ENCODE data around the gene SCAI. TPM values are rescaled to one million over a fixed set of nuclear protein-coding genes. Genes with fewer than 3 reads are reported as not detected.

The SCAI gene
- total RNA-seq, 1 experiment from 2014 or later: 15.5 TPM

GRCh38 chr9:125133403-125134329, 9.7 kb downstream of the SCAI start:
- no peak overlapping the region for H3K56ac ChIP-seq (ENCODE audit: insufficient read length, low read depth, low read length)
- no peak overlapping the region for H2BK120ac ChIP-seq (ENCODE audit: low read depth, low read length, poor library complexity, severe bottlenecking)
- H2BK12ac ChIP-seq (ENCODE audit: insufficient read length, low read depth, low read length): no peak overlapping the region
- no peak overlapping the region for H3K14ac ChIP-seq (ENCODE audit: insufficient read depth, low read length)
- H3K4me2 ChIP-seq (ENCODE audit: insufficient read depth, insufficient read length, low read length): no peak overlapping the region
- H3K23me2 ChIP-seq (ENCODE audit: insufficient read length, low read depth, low read length, poor library complexity, severe bottlenecking): no peaks in the 10 kb centered on the region
- no peak overlapping the region for H2AFZ ChIP-seq (ENCODE audit: low read length)
- no peak overlapping the region for H4K5ac ChIP-seq (ENCODE audit: insufficient read length, low read depth, low read length)
- DNase-seq: no peak
- H2BK5ac ChIP-seq (ENCODE audit: insufficient read length, low read length): no peak overlapping the region
- H3K4me1 Mint-ChIP-seq: no peaks in the 10 kb centered on the region
- H3K9me3 Mint-ChIP-seq: no peaks in the 10 kb centered on the region
- no peaks in the 10 kb centered on the region for H3K4me1 ChIP-seq (ENCODE audit: insufficient read depth, low read length)
- WGBS (ENCODE audit: extremely low coverage, insufficient read length, low lambda C conversion rate): no CpG with 5 or more reads among the region's 1 CpG
- peaks cover 0 to 3% (median 2%) of the 10 kb centered on the region in 3 experiments; a peak in 2 of 7 replicates for H3K36me3 Mint-ChIP-seq (ENCODE audit: insufficient read depth in 1 of 3, low read depth in 3 of 3)
- no peak overlapping the region for H2BK15ac ChIP-seq (ENCODE audit: low read depth, low read length)
- H4K91ac ChIP-seq (ENCODE audit: insufficient read length, low read depth, low read length): no peak overlapping the region
- no peak overlapping the region for H3K18ac ChIP-seq (ENCODE audit: insufficient read length, low read depth, low read length)
- no peaks in the 10 kb centered on the region for H3K27me3 ChIP-seq (ENCODE audit: insufficient read depth, low read length)
- no peak overlapping the region for H3K9ac ChIP-seq (ENCODE audit: extremely low read depth, insufficient read length, low read length)
- no peaks in the 10 kb centered on the region for H3K9me3 ChIP-seq (ENCODE audit: control insufficient read depth, low read depth, low read length)
- peaks cover 4% of the 10 kb centered on the region; the same call in 1 of the 2 replicates for H3K79me2 ChIP-seq (ENCODE audit: insufficient read depth, low read length)
- no peak overlapping the region for H2AK5ac ChIP-seq (ENCODE audit: insufficient read length, low read length)
- H4K8ac ChIP-seq (replicated peaks; ENCODE audit: insufficient read length, low read depth, low read length): no peak overlapping the region
- no peak overlapping the region; a peak in 1 of 7 replicates for H3K27ac Mint-ChIP-seq
- H2BK20ac ChIP-seq (ENCODE audit: low read depth, low read length, poor library complexity, severe bottlenecking): no peak overlapping the region
- TF ChIP-seq, protein P1, sequence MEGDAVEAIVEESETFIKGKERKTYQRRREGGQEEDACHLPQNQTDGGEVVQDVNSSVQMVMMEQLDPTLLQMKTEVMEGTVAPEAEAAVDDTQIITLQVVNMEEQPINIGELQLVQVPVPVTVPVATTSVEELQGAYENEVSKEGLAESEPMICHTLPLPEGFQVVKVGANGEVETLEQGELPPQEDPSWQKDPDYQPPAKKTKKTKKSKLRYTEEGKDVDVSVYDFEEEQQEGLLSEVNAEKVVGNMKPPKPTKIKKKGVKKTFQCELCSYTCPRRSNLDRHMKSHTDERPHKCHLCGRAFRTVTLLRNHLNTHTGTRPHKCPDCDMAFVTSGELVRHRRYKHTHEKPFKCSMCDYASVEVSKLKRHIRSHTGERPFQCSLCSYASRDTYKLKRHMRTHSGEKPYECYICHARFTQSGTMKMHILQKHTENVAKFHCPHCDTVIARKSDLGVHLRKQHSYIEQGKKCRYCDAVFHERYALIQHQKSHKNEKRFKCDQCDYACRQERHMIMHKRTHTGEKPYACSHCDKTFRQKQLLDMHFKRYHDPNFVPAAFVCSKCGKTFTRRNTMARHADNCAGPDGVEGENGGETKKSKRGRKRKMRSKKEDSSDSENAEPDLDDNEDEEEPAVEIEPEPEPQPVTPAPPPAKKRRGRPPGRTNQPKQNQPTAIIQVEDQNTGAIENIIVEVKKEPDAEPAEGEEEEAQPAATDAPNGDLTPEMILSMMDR (conservative IDR thresholded peaks at IDR 0.05): no peak
- H3K4me3 Mint-ChIP-seq: no peak overlapping the region
- no peak overlapping the region for H3K23ac ChIP-seq (ENCODE audit: insufficient read length, low read depth, low read length)
- no peak overlapping the region for H3K4ac ChIP-seq (ENCODE audit: low read depth, low read length)
- H3K27ac ChIP-seq (ENCODE audit: insufficient read length, low read depth, low read length): no peak overlapping the region
- H4K20me1 ChIP-seq (ENCODE audit: control insufficient read depth, insufficient read depth, insufficient read length): no peaks in the 10 kb centered on the region
- no peak overlapping the region for H3T11ph ChIP-seq (ENCODE audit: low read length)
- H3K79me1 ChIP-seq (ENCODE audit: insufficient read depth, low read depth, low read length, poor library complexity, severe bottlenecking): peaks cover 4% of the 10 kb centered on the region
- H3K27me3 Mint-ChIP-seq (ENCODE audit: low read depth): no peaks in the 10 kb centered on the region

Data from H9 (cell line).